HepG2 (cell line): ENCODE measurements around the gene CTNNBL1. TPM values are rescaled to one million over a fixed set of nuclear protein-coding genes. Genes with fewer than 3 reads are reported as not detected.

Experiments used
- ASH2L ChIP-seq: fragments of 300-600, 200-600 bp; sonication (generic); IDR thresholded peaks from 2 replicates; pipeline ENCODE4 v1.7.0; 2017; ENCODE audit warnings: low read depth, mild to moderate bottlenecking, moderate library complexity, mixed read lengths, low read length; ENCODE audit not compliant: insufficient read length
- BHLHE40 ChIP-seq: IDR thresholded peaks from 2 replicates; pipeline ENCODE4 v1.6.1; 2011; ENCODE audit warnings: low read length, improper control_type of control experiment
- CBX1 ChIP-seq: IDR thresholded peaks from one replicate; pipeline ENCODE4 v1.6.1; 2016; ENCODE audit warnings: antibody characterized with exemption, low read depth
- MED1 ChIP-seq: sonication (generic); formaldehyde crosslinking; IDR thresholded peaks from 2 replicates; pipeline ENCODE4 v1.4.0; 2020; ENCODE audit warnings: missing genetic modification reagents
- PHF20 ChIP-seq: sonication (generic); formaldehyde crosslinking; IDR thresholded peaks from 2 replicates; pipeline ENCODE4 v1.5.0; 2020; ENCODE audit warnings: mild to moderate bottlenecking, missing genetic modification reagents
- RBM22 ChIP-seq: fragments of 200-400 bp; formaldehyde crosslinking; optimal IDR thresholded peaks from 2 replicates; pipeline ENCODE3; 2017; ENCODE audit warnings: mild to moderate bottlenecking, low read length, moderate library complexity
- TAF15 ChIP-seq: fragments of 200-400 bp; formaldehyde crosslinking; IDR thresholded peaks from one replicate; pipeline ENCODE4 v1.6.1; 2018; ENCODE audit warnings: mild to moderate bottlenecking, low read depth, low read length; ENCODE audit not compliant: poor library complexity, severe bottlenecking
- ZMYM3 ChIP-seq: sonication (generic); formaldehyde crosslinking; IDR thresholded peaks from 2 replicates; pipeline ENCODE4 v1.5.1; 2020; ENCODE audit warnings: mild to moderate bottlenecking, missing genetic modification reagents
- ZNF839 ChIP-seq: sonication (generic); formaldehyde crosslinking; IDR thresholded peaks from 2 replicates; pipeline ENCODE4 v1.4.0; 2020; ENCODE audit warnings: missing genetic modification reagents, mild to moderate bottlenecking, borderline replicate concordance
- polyA plus RNA-seq, 8 experiments: library from polyadenylated mRNA; depleted of rRNA in 3 of 8; stranded (reverse) in 7 of 8; unstranded in 1 of 8; fragments of >200 nt; fragmentation: Illumina TruSeq in 4 of 8; extraction: Trizol in 4 of 8; gene quantifications; 2 replicates each; pipeline versions ENCODE4 v1.2.1 to v1.2.3, GENCODE V29; 2011 to 2016; ENCODE audit warnings: low read depth in 4 of 8, missing spikeins in 1 of 8, mixed read lengths in 1 of 8; ENCODE audit not compliant: insufficient read depth in 1 of 8
- total RNA-seq, 5 experiments: library from RNA; depleted of rRNA; stranded (reverse); fragments of >200 nt; fragmentation: Illumina TruSeq; extraction: Trizol; gene quantifications; 2 replicates each; pipeline ENCODE4 v1.2.3, GENCODE V29; 2016; ENCODE audit warnings: low read depth in 1 of 5
- TF ChIP-seq, protein P1 (sequence below): sonication (generic); formaldehyde crosslinking; conservative IDR thresholded peaks from 2 replicates; pipeline ENCODE4 v1.8.1; 2023; ENCODE audit warnings: missing genetic modification reagents
- TF ChIP-seq, protein P2 (sequence below): IDR thresholded peaks from 2 replicates; pipeline ENCODE4 v1.6.1; 2018; ENCODE audit warnings: missing genetic modification reagents
- TF ChIP-seq, protein P3 (sequence below): sonication (generic); formaldehyde crosslinking; IDR thresholded peaks from 2 replicates; pipeline ENCODE4 v1.4.0; 2020; ENCODE audit warnings: low read depth, mild to moderate bottlenecking, missing genetic modification reagents
- TF ChIP-seq, protein P4 (sequence below): sonication (generic); formaldehyde crosslinking; IDR thresholded peaks from 2 replicates; pipeline ENCODE4 v1.4.0; 2020; ENCODE audit warnings: missing genetic modification reagents, borderline replicate concordance
- TF ChIP-seq, protein P5 (sequence below): sonication (generic); formaldehyde crosslinking; IDR thresholded peaks from 2 replicates; pipeline ENCODE4 v1.4.0; 2020; ENCODE audit warnings: mild to moderate bottlenecking, missing genetic modification reagents
- TF ChIP-seq, protein P6 (sequence below): sonication (generic); formaldehyde crosslinking; IDR thresholded peaks from 2 replicates; pipeline ENCODE4 v1.4.0; 2020; ENCODE audit warnings: low read depth, missing genetic modification reagents

Gene CTNNBL1
- total and polyA plus RNA-seq, 2 of the 13 experiments (the other 11 are each of a cell fraction or from before 2014, with no cell fraction given) = 49.3 to 94.6 TPM

DNA sequence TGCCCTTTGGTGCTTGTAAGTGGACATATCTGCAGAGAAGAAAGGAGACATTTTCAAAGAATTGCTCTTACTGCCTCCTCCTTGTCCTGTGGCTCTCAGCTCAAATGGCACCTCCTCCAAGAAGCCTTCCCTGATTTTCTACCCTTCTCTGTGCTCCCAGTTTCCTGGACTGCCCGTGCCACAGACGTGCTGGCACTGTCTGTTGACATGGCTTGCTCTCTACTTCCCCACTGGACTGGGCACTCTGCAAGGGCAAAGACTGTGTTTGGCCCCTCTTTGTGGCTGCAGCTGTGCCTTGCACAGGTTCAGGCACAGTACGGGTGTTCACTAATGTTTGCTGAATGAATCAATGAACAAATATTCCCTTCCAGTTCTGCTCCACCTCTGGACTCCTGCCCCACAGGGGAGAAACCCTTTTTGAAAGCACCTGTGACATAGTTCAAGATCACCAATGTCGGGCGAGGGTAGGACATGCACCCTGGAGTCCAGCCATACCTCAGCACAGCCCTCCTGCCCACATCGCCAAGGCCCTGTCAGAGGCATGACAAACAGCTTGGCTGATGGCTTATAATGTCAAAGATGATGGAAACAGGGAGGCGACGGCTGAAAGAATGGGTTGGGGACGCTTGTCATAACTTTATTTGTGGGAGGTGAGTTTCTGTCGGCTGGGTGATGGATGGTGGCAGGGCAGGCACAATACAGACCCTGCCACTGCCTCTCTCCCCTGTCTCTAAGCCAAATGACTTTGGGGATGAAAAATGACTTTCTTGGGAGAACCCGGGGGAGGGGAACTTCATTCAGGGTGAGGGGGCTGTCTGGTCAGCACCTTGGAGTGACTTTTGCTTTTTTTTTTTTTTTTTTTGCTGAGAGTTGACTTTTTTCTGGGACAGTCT, 15.6 kb upstream of the CTNNBL1 start (continued):
- TF ChIP-seq, protein P1, sequence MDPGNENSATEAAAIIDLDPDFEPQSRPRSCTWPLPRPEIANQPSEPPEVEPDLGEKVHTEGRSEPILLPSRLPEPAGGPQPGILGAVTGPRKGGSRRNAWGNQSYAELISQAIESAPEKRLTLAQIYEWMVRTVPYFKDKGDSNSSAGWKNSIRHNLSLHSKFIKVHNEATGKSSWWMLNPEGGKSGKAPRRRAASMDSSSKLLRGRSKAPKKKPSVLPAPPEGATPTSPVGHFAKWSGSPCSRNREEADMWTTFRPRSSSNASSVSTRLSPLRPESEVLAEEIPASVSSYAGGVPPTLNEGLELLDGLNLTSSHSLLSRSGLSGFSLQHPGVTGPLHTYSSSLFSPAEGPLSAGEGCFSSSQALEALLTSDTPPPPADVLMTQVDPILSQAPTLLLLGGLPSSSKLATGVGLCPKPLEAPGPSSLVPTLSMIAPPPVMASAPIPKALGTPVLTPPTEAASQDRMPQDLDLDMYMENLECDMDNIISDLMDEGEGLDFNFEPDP (CRISPR knock-in tag) = no peak
- TF ChIP-seq CBX1 = no peak
- TF ChIP-seq, protein P2, sequence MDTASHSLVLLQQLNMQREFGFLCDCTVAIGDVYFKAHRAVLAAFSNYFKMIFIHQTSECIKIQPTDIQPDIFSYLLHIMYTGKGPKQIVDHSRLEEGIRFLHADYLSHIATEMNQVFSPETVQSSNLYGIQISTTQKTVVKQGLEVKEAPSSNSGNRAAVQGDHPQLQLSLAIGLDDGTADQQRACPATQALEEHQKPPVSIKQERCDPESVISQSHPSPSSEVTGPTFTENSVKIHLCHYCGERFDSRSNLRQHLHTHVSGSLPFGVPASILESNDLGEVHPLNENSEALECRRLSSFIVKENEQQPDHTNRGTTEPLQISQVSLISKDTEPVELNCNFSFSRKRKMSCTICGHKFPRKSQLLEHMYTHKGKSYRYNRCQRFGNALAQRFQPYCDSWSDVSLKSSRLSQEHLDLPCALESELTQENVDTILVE = no peak
- TF ChIP-seq, protein P3, sequence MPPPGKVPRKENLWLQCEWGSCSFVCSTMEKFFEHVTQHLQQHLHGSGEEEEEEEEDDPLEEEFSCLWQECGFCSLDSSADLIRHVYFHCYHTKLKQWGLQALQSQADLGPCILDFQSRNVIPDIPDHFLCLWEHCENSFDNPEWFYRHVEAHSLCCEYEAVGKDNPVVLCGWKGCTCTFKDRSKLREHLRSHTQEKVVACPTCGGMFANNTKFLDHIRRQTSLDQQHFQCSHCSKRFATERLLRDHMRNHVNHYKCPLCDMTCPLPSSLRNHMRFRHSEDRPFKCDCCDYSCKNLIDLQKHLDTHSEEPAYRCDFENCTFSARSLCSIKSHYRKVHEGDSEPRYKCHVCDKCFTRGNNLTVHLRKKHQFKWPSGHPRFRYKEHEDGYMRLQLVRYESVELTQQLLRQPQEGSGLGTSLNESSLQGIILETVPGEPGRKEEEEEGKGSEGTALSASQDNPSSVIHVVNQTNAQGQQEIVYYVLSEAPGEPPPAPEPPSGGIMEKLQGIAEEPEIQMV (CRISPR knock-in tag) = peak; percentile 48; the same call in 1 of the 2 replicates
- TF ChIP-seq RBM22 = no peak
- no peak for TF ChIP-seq TAF15
- TF ChIP-seq PHF20 (CRISPR knock-in tag) = no peak
- TF ChIP-seq, protein P4, sequence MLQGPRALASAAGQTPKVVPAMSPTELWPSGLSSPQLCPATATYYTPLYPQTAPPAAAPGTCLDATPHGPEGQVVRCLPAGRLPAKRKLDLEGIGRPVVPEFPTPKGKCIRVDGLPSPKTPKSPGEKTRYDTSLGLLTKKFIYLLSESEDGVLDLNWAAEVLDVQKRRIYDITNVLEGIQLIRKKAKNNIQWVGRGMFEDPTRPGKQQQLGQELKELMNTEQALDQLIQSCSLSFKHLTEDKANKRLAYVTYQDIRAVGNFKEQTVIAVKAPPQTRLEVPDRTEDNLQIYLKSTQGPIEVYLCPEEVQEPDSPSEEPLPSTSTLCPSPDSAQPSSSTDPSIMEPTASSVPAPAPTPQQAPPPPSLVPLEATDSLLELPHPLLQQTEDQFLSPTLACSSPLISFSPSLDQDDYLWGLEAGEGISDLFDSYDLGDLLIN (CRISPR knock-in tag) = no peak
- TF ChIP-seq MED1 (CRISPR knock-in tag) = no peak; the same call in 1 of the 2 replicates
- TF ChIP-seq ZMYM3 = peak; percentile 99
- TF ChIP-seq, protein P5, sequence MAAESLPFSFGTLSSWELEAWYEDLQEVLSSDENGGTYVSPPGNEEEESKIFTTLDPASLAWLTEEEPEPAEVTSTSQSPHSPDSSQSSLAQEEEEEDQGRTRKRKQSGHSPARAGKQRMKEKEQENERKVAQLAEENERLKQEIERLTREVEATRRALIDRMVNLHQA (CRISPR knock-in tag) = no peak
- no peak for TF ChIP-seq BHLHE40
- peak; percentile 28 for TF ChIP-seq ASH2L
- TF ChIP-seq ZNF839 (CRISPR knock-in tag) = no peak
- TF ChIP-seq, protein P6, sequence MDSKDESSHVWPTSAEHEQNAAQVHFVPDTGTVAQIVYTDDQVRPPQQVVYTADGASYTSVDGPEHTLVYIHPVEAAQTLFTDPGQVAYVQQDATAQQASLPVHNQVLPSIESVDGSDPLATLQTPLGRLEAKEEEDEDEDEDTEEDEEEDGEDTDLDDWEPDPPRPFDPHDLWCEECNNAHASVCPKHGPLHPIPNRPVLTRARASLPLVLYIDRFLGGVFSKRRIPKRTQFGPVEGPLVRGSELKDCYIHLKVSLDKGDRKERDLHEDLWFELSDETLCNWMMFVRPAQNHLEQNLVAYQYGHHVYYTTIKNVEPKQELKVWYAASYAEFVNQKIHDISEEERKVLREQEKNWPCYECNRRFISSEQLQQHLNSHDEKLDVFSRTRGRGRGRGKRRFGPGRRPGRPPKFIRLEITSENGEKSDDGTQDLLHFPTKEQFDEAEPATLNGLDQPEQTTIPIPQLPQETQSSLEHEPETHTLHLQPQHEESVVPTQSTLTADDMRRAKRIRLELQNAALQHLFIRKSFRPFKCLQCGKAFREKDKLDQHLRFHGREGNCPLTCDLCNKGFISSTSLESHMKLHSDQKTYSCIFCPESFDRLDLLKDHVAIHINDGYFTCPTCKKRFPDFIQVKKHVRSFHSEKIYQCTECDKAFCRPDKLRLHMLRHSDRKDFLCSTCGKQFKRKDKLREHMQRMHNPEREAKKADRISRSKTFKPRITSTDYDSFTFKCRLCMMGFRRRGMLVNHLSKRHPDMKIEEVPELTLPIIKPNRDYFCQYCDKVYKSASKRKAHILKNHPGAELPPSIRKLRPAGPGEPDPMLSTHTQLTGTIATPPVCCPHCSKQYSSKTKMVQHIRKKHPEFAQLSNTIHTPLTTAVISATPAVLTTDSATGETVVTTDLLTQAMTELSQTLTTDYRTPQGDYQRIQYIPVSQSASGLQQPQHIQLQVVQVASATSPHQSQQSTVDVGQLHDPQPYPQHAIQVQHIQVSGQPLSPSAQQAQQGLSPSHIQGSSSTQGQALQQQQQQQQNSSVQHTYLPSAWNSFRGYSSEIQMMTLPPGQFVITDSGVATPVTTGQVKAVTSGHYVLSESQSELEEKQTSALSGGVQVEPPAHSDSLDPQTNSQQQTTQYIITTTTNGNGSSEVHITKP = no peak
